GM21737 (cell line): ENCODE results near the gene PEX14.

Experiments used
- ATAC-seq: cut with Tn5 transposase; IDR thresholded peaks from one replicate; pipeline ENCODE4 v1.9.1; 2021; ENCODE audit warnings: mild to moderate bottlenecking, moderate library complexity; ENCODE audit not compliant: unreplicated experiment

PEX14 gene

GRCh38 chr1:10538646-10539355 lies 64.1 kb downstream of the PEX14 start:
- no peak for ATAC-seq

DNA sequence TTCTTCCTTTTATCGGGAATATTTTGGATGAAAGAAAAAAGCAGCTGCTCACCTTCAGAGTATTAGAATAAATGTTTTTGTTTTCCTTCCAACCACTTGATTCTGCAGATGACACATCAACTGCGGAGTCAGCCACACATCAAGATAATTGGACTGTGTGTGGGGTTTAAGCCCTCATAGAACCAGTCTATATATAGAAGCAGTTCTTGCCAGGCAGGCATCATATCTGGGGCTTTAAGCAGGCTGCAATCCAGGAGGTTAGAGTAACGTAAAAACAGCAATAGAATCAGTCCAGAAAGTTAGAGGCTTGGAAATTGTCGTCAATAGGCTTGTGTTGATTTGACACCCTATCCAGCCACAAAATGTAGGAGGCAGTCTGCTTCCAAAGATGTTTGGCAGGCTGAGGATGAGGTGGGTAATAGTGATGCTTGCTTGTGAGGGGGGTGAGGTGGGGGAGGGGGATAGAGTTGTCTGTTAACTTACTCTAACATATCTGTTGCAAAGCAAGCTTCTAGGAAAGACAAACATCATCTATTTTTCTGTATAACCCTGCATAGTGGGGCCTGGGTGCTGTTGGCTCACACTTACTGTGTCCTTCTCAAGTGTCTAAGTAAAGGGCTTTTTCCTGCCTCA lies 64.8 kb downstream of the PEX14 start:
- ATAC-seq: no peak

DNA sequence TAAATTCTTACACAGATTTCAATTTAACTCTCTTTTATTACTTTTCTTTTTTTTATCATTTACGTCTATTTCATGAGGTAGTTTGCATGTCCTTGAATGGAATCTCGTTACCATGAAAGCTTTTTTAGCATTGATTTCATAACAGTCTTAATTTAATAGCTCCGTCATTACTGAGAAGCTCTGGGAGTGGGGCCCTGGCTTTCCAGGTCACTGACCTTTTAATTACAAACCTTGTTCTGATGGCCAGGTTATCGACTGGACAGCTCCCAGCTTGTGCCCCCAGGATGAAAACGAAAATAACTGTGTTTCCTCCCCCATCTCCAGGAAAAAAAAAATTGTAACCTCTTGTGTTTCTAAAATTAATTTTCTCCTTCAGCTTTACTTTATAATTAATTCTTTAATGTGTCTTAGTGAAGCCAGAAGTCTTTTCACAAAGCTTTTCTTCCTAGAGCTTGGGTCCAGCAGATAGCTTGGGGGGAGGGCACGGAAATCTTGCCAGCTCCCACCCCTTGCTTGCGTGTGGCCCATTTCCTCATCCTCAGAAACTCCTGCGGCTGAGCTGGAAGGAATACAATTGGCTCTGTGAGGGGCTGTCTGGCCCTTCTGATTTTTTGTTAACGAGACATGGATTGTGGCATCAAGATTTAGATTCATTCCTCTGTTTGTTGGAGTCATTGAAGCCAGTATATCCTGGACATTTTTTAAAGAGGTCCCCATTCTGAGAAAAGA lies 65.7 kb downstream of the PEX14 start:
- ATAC-seq: no peak

DNA sequence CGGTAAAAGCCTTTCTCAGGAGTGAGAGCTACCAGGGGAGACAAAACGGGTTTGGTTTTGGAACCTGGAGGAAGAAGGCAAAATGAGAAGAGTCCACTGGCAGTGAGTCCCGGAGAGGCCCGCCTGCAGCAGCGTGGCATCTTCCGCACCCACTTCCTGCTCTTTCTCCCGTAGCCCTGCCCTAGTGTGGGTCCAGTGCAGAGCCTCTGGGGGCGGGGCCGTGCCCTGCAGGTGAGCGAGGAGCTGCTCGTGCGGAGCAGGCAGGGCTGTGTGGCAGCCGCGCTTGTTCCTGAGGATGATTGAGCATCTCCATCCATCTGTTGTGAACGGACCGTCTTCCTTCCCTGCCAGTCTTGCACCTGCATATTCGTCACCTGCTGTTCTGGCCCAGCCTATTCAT lies 66.5 kb downstream of the PEX14 start:
- ATAC-seq: no peak

DNA sequence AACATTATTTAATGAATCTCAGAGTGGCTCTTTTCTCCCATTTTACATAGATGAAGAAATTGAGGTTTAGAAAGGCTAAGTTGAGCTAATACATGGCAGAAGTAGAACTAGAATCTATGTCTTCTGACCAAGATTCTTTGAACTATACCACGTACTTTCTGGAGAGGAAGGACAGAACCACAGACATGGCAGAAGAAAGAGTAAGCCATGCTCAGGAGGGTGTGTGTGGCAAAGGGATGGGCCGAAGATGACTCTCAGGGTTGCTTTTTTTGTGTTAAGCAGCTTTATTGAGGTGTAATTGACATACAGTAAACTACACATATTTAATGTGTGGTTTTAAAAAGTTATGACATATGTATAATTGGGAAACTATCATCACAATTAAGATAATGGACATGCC lies 69.5 kb downstream of the PEX14 start:
- no peak for ATAC-seq

GRCh38 chr1:10546896-10547295 lies 72.1 kb downstream of the PEX14 start:
- no peak for ATAC-seq

GRCh38 chr1:10549904-10550664 lies 75.3 kb downstream of the PEX14 start:
- ATAC-seq: no peak

DNA sequence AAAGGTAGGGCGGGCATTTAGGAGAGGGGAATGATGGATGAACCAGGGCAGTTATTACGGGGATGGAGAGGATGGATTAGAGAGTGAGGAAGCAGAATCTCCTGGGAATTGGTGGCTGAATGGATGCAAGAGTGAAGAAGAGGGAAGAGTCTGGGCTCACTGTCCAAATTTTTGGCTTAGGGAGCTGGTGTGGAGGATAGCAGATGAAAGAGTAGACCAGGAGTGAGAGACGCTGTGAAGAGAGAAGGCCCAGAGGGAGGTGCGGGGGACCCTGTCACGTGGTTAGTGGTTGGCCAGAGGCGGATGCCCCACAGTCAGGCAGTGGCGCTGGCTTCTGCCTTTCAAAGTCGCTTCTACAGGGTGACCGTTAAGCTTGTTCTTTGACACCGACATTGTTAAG lies 78.4 kb downstream of the PEX14 start:
- ATAC-seq: no peak

GRCh38 chr1:10555635-10556429 lies 81.1 kb downstream of the PEX14 start:
- no peak for ATAC-seq

- ATAC-seq: no peak
These were observed 81.8 kb downstream of the PEX14 start for GRCh38 chr1:10556430-10557005.

DNA sequence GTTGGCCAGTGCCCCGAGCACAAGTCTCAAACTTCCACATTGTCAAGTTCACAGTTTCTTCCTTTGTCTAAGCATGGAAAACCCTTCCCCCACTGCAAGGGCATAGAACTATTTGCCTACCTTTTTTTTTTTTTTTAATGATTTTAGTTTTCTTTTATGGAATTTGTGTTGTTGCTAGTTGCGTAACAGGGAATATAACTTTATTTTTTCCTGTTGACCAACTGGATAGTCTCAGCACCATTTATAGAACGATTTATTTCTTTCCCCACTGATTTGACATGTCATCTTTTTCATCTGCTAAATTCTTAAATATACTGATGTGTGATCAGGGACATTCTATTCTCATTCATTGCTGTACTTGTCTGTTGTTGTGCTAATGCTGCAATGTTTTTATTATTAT lies 83.0 kb downstream of the PEX14 start:
- no peak for ATAC-seq

DNA sequence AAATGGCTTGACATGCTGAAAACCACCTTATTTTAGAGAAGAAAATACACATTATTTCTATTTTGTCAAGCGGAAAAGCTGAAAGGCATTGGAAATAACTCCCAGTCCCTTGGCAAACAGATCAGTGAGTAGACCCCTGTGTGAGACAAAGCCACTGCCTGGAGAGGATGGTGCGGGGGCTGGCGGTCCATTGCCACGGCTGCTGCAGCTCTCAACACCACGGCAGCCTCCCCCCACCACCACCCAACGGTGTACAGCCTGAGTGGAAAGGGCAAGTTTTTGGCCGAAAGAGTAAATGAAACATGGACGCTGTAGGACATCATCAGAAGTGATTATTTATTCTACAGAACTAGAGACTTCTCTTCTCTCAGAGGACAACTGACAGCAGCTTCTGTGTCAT lies 84.6 kb downstream of the PEX14 start:
- no peak for ATAC-seq

GRCh38 chr1:10561497-10561896 lies 86.7 kb downstream of the PEX14 start:
- ATAC-seq: no peak

DNA sequence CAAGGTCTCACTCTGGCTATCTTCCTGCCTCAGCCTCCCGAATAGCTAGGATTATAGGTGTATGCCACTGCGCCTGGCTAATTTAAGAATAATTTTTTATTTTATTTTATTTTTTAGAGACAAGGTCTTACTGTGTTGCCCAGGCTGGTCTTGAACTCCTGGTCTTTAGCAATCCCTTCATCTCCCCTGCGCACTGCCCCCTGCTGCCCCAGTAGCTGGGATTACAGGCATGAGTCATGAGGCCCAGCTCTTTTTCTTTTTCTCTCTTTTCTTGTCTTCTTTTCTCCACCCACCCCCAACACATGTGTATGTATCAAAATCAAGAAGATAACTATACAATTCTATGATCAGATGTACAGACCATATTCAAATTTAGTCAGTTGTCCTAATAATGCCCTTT lies 87.2 kb downstream of the PEX14 start:
- no peak for ATAC-seq

- no peak for ATAC-seq
These were observed 89.3 kb downstream of the PEX14 start for GRCh38 chr1:10564063-10564462.

GRCh38 chr1:10569531-10569930 lies 94.8 kb downstream of the PEX14 start:
- ATAC-seq: no peak

DNA sequence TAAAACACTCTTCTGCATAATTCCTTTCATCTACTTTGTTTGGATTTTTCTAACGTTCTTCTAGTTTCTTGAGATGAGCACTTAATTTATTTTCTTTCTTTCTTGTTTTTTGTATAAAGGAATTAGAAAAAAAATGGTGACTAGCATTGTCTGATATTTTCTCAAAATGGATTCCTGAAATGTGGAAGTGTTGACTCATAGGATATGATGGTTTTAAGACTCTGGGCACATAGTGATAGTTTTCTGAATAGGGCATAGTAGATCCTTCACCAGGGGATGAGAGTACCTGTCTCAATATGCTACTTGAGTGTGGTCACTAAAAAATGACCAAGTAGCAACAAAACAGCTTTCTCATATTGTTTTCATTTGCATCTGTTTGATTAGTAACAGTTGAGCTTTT lies 100.9 kb downstream of the PEX14 start:
- ATAC-seq: no peak

GRCh38 chr1:10578070-10578469 lies 103.3 kb downstream of the PEX14 start:
- ATAC-seq: no peak

DNA sequence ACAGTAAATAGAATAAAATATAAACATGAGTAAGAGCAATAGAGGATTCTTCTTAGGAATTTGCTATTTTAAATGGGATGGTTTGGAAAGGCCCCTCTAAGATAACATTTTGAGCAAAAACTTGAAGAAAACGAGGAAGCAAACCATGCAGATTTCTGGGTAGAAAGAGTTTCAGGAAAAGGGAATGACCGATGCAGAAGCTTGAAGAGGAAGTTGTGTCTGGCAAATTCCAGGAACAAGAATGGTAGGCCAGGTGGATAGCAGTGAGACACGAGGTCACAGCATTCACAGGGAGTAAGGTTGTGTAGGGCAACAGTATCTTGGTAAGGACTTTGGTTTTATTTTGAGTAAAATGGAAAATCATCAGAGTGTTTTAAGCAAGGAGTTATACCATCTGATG lies 108.9 kb downstream of the PEX14 start:
- ATAC-seq: no peak

DNA sequence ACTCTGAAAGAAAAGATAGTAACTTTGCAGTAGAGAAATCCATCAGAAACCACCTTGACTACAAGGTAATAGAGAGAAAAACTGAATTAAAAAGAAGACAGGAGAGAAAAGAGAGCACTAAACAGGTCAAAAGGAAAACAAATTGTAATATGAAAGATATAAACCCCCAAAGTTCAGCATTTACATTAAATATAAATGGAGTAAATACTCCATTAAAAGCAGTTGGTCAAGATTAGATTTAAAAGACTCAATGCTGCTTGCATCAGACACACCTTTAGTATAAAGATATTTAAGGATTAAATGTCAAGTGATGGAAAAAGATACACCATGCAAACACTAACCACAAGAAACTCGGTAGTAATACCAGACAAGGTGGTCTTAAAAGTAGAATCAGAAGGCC lies 110.5 kb downstream of the PEX14 start:
- no peak for ATAC-seq
